ENCODE results near the gene INPPL1.

- TF ChIP-seq POLR2A (IDR thresholded peaks at IDR 0.05) (no peak), CTCF (IDR thresholded peaks at IDR 0.05) (no peak), POLR2AphosphoS5 (IDR thresholded peaks at IDR 0.05) (no peak), EP300 (IDR thresholded peaks at IDR 0.05) (no peak)
Observed at GRCh38 chr11:72209101-72209500, 15.5 kb upstream of the INPPL1 start.

Measured in gastroesophageal sphincter (tissue), 3 donors.